H1 (cell line): ENCODE results near the gene ULK1.
"Not testable (repeated sequence)": the region's sequence is repeated elsewhere in the genome, so short reads cannot be mapped to it uniquely, and the experiment has no call there.

Experiments
- CBX5 ChIP-seq: fragments of 300-800, 300-1000 bp; sonication (generic); IDR thresholded peaks from 2 replicates; pipeline ENCODE4 v1.7.1; 2016; ENCODE audit warnings: antibody characterized with exemption, low read length, low read depth
- CTCF ChIP-seq, 3 experiments: IDR thresholded peaks; 1 replicate in 2 of 3; 2 replicates in 1 of 3; pipeline versions ENCODE4 v1.5.1 to v1.6.1; 2011; ENCODE audit warnings: low read length in 3 of 3, mild to moderate bottlenecking in 3 of 3, inconsistent platforms in 2 of 3, low read depth in 1 of 3, moderate library complexity in 1 of 3; ENCODE audit not compliant: insufficient read depth in 1 of 3; ENCODE audit errors: control extremely low read depth in 1 of 3
- EP300 ChIP-seq, 2 experiments: IDR thresholded peaks; 1 replicate in 1 of 2; 2 replicates in 1 of 2; pipeline ENCODE4 v1.6.1; 2011 to 2012; ENCODE audit warnings: low read depth in 2 of 2, low read length in 2 of 2, mild to moderate bottlenecking in 2 of 2, borderline replicate concordance in 1 of 2, inconsistent platforms in 1 of 2, moderate library complexity in 1 of 2
- EZH2 ChIP-seq: fragments of 200-600 bp; sonication (generic); IDR thresholded peaks from 2 replicates; pipeline ENCODE4 v1.7.1; 2012; ENCODE audit warnings: low read depth, mild to moderate bottlenecking, moderate library complexity, low read length, inconsistent platforms; ENCODE audit not compliant: severe bottlenecking
- MAFK ChIP-seq: IDR thresholded peaks from 2 replicates; pipeline ENCODE4 v1.6.1; 2012; ENCODE audit warnings: low read depth, mild to moderate bottlenecking, improper control_type of control experiment, low read length
- POLR2A ChIP-seq, 2 experiments: IDR thresholded peaks; 1 replicate in 1 of 2; 2 replicates in 1 of 2; pipeline ENCODE4 v1.6.1; 2011; ENCODE audit warnings: low read depth in 2 of 2, low read length in 2 of 2, mild to moderate bottlenecking in 2 of 2; ENCODE audit errors: control extremely low read depth in 1 of 2
- RAD21 ChIP-seq, 2 experiments: IDR thresholded peaks in 1 of 2; conservative IDR thresholded peaks in 1 of 2; 2 replicates each; pipeline ENCODE4 v1.6.1; 2011; ENCODE audit warnings: low read depth in 2 of 2, low read length in 2 of 2, improper control_type of control experiment in 1 of 2, inconsistent platforms in 1 of 2, mild to moderate bottlenecking in 1 of 2, moderate library complexity in 1 of 2
- TAF1 ChIP-seq: IDR thresholded peaks from 2 replicates; pipeline ENCODE4 v1.6.1; 2011; ENCODE audit warnings: mild to moderate bottlenecking, low read depth, low read length
- TF ChIP-seq, protein P1 (sequence below): IDR thresholded peaks from 2 replicates; pipeline ENCODE4 v1.6.1; 2012; ENCODE audit warnings: low read length, inconsistent platforms

GRCh38 chr12:131891722-131892121 lies 2.7 kb upstream of the ULK1 start:
- TF ChIP-seq RAD21 (IDR thresholded peaks at IDR 0.05 in 1 of 2, conservative IDR thresholded peaks at IDR 0.05 in 1 of 2; ENCODE audit: low read depth in 2 of 2, low read length in 2 of 2); CBX5; POLR2A (IDR thresholded peaks at IDR 0.05; ENCODE audit: control extremely low read depth in 1 of 2, low read depth in 2 of 2, low read length in 2 of 2); TAF1; EZH2; CTCF (IDR thresholded peaks at IDR 0.05; ENCODE audit: control extremely low read depth in 1 of 3, insufficient read depth in 1 of 3, low read depth in 1 of 3, low read length in 3 of 3); MAFK; EP300 (IDR thresholded peaks at IDR 0.05; ENCODE audit: borderline replicate concordance in 1 of 2, low read depth in 2 of 2, low read length in 2 of 2): not testable (repeated sequence)
- TF ChIP-seq, protein P1, sequence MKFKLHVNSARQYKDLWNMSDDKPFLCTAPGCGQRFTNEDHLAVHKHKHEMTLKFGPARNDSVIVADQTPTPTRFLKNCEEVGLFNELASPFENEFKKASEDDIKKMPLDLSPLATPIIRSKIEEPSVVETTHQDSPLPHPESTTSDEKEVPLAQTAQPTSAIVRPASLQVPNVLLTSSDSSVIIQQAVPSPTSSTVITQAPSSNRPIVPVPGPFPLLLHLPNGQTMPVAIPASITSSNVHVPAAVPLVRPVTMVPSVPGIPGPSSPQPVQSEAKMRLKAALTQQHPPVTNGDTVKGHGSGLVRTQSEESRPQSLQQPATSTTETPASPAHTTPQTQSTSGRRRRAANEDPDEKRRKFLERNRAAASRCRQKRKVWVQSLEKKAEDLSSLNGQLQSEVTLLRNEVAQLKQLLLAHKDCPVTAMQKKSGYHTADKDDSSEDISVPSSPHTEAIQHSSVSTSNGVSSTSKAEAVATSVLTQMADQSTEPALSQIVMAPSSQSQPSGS: not testable (repeated sequence)
